ENCODE results near the gene CACHD1.

CACHD1 gene

GRCh38 chr1:64440183-64440826, 29.6 kb upstream of the CACHD1 start:
- Histone ChIP-seq H3K4me1 (no peaks in the 10 kb centered on the region), H3K27ac (no peak overlapping the region), H3K4me3 (no peak overlapping the region), H3K36me3 (no peaks in the 10 kb centered on the region), H3K9me3 (no peaks in the 10 kb centered on the region), H3K27me3 (no peaks in the 10 kb centered on the region)
- no peak for TF ChIP-seq CTCF (IDR thresholded peaks at IDR 0.05)
- DNase-seq = no peak
- intact Hi-C loops (cut with DNase I; ENCODE audit: low total_unique reads) = no loop called here

DNA sequence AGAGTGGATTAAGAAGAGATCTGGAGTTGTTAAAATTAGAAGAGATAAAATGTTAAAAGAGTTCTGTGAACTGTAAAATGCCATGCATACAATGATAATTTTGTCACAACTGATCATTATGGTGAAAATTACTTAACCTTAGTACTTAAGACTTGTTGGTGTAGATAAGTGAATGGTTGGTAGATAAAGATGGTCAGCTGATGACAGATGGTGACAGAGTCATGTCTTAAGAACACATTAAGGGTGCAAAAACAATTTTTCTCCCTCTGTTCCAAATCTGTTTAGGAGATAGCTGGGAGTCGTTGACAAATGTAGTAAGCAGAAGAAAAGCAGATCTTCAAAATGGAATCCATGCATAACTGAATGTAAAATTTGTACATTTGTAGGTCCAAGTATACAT, 18.5 kb upstream of the CACHD1 start:
- Histone ChIP-seq H3K27me3 (no peaks in the 10 kb centered on the region), H3K4me1 (no peaks in the 10 kb centered on the region), H3K36me3 (no peaks in the 10 kb centered on the region), H3K4me3 (no peak overlapping the region), H3K27ac (no peak overlapping the region), H3K9me3 (no peaks in the 10 kb centered on the region)
- intact Hi-C loops (cut with DNase I; ENCODE audit: low total_unique reads) = no loop called here
- no peak for TF ChIP-seq CTCF (IDR thresholded peaks at IDR 0.05)
- DNase-seq = no peak

DNA sequence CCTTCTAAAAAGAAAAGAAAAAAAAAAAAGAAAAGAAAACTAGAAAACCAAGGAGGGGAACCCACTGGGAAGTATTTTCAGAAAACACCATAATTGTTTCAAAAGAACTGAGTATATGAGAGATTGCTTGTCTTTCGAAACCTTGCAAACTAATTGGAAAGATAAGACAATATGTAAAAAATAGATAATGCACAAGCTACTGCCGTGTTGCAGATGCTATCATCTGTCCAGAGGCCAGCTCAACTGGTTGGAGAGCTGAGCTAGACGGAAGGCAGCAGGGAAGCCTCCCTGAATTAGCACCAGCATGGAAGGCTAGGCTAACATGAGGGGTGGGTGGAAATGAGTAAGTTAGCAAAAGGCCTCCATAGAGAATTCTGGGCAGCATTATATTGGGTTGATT, 16.2 kb upstream of the CACHD1 start:
- intact Hi-C loops (cut with DNase I; ENCODE audit: low total_unique reads) = no loop called here
- Histone ChIP-seq H3K9me3 (no peaks in the 10 kb centered on the region), H3K36me3 (no peaks in the 10 kb centered on the region), H3K27me3 (no peaks in the 10 kb centered on the region), H3K4me3 (no peak overlapping the region), H3K27ac (no peak overlapping the region), H3K4me1 (no peaks in the 10 kb centered on the region)
- TF ChIP-seq CTCF (IDR thresholded peaks at IDR 0.05) = no peak
- DNase-seq = no peak

- TF ChIP-seq CTCF (IDR thresholded peaks at IDR 0.05) = no peak
- intact Hi-C loops (cut with DNase I; ENCODE audit: low total_unique reads) = no loop called here
Measured at GRCh38 chr1:64458915-64459314, 11.0 kb upstream of the CACHD1 start.

DNA sequence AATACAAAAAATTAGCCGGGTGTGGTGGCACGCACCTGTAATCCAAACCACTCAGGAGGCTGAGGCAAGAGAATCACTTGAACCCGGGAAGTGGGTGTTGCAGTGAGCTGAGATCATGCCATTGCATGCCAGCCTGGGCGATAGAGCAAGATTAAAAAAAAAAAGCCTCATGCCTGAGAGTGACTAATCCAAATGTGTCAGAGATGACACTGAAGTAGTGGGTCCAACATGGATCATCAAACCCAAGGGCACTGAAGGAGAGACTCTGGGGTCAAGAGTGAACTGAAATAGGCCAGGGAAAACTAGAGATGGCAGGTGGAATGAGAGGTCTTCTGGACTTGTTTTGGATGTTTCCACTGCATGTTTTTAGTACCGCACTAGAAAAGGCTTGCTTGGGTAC, 10.2 kb upstream of the CACHD1 start:
- H3K9me3 ChIP-seq = no peaks in the 10 kb centered on the region
- intact Hi-C loops (cut with DNase I; ENCODE audit: low total_unique reads) = no loop called here
- TF ChIP-seq CTCF (IDR thresholded peaks at IDR 0.05) = no peak
- no peak overlapping the region for H3K27ac ChIP-seq
- H3K4me1 ChIP-seq = no peaks in the 10 kb centered on the region
- no peak for DNase-seq
- no peaks in the 10 kb centered on the region for H3K36me3 ChIP-seq
- no peaks in the 10 kb centered on the region for H3K27me3 ChIP-seq
- no peak overlapping the region for H3K4me3 ChIP-seq

More at GRCh38 chr1:64458915-64459314, 11.0 kb upstream of the CACHD1 start:
- no peak overlapping the region for H3K27ac ChIP-seq
- DNase-seq = no peak
- no peak overlapping the region for H3K4me3 ChIP-seq
- no peaks in the 10 kb centered on the region for H3K4me1 ChIP-seq
- no peaks in the 10 kb centered on the region for H3K36me3 ChIP-seq
- H3K9me3 ChIP-seq = no peaks in the 10 kb centered on the region
- H3K27me3 ChIP-seq = no peaks in the 10 kb centered on the region

DNA sequence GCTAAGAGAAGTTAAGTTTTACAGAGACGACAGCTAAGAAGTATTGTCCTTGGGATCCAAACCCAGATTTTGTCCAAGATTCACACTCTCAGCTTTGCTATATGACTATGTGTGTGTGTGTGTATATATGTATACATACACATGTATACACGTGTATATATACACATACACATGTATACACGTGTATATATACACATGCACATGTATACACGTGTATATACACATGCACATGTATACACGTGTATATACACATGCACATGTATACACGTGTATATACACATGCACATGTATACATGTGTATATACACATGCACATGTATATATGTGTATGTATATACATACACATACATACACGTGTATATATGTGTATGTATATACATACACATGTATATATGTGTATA, 3.9 kb upstream of the CACHD1 start:
- H3K36me3 ChIP-seq = no peaks in the 10 kb centered on the region
- H3K4me1 ChIP-seq = peaks cover 0 to 12% (median 5%) of the 10 kb centered on the region in 4 donors
- TF ChIP-seq CTCF (IDR thresholded peaks at IDR 0.05) = no peak
- H3K27ac ChIP-seq = no peak overlapping the region
- no peak overlapping the region for H3K4me3 ChIP-seq
- no peaks in the 10 kb centered on the region for H3K9me3 ChIP-seq
- H3K27me3 ChIP-seq = no peaks in the 10 kb centered on the region
- intact Hi-C loops (cut with DNase I; ENCODE audit: low total_unique reads) = no loop called here
- DNase-seq = no peak
